Embryonic facial prominence (tissue), 1 donor: Measurements from ENCODE around the gene RBCK1.

Experiments used
- DNase-seq: peaks from one replicate; pipeline ENCODE4 v3.0.0-alpha.2; 2016; ENCODE audit errors: extremely low spot score

RBCK1 gene

GRCh38 chr20:418858-419365 is 10.8 kb downstream of the RBCK1 start:
- no peak for DNase-seq

GRCh38 chr20:419556-420165 is 11.6 kb downstream of the RBCK1 start:
- no peak for DNase-seq

GRCh38 chr20:420166-420620 is 12.1 kb downstream of the RBCK1 start:
- DNase-seq: no peak

GRCh38 chr20:420721-421574 is 12.8 kb downstream of the RBCK1 start:
- no peak for DNase-seq

GRCh38 chr20:421685-422250 is 13.7 kb downstream of the RBCK1 start:
- no peak for DNase-seq

- no peak for DNase-seq
Observed at GRCh38 chr20:426566-426965, 18.5 kb downstream of the RBCK1 start.

- no peak for DNase-seq
Observed at GRCh38 chr20:427401-427800, 19.3 kb downstream of the RBCK1 start.

- DNase-seq: no peak
Observed at GRCh38 chr20:427849-428657, 20.0 kb downstream of the RBCK1 start.

GRCh38 chr20:428658-429200 is 20.6 kb downstream of the RBCK1 start:
- no peak for DNase-seq

GRCh38 chr20:430091-430999 is 22.2 kb downstream of the RBCK1 start:
- DNase-seq: no peak

- DNase-seq: no peak
Observed at GRCh38 chr20:431012-431904, 23.2 kb downstream of the RBCK1 start.

GRCh38 chr20:432208-432607 is 24.1 kb downstream of the RBCK1 start:
- no peak for DNase-seq

- DNase-seq: no peak
Observed at GRCh38 chr20:432677-433299, 24.7 kb downstream of the RBCK1 start.

- no peak for DNase-seq
Observed at GRCh38 chr20:433300-433975, 25.3 kb downstream of the RBCK1 start.

- no peak for DNase-seq
Observed at GRCh38 chr20:434221-434620, 26.1 kb downstream of the RBCK1 start.

GRCh38 chr20:434661-435419 is 26.7 kb downstream of the RBCK1 start:
- no peak for DNase-seq

GRCh38 chr20:435558-435957 is 27.5 kb downstream of the RBCK1 start:
- no peak for DNase-seq

- DNase-seq: no peak
Observed at GRCh38 chr20:436476-436875, 28.4 kb downstream of the RBCK1 start.
